ENCODE results near the gene ETS2. TPM values are rescaled to one million over a fixed set of nuclear protein-coding genes. Genes with fewer than 3 reads are reported as not detected.

The ETS2 gene
- total and polyA plus RNA-seq, 2 experiments from 2014 or later: 19.5 to 36.8 TPM

DNA sequence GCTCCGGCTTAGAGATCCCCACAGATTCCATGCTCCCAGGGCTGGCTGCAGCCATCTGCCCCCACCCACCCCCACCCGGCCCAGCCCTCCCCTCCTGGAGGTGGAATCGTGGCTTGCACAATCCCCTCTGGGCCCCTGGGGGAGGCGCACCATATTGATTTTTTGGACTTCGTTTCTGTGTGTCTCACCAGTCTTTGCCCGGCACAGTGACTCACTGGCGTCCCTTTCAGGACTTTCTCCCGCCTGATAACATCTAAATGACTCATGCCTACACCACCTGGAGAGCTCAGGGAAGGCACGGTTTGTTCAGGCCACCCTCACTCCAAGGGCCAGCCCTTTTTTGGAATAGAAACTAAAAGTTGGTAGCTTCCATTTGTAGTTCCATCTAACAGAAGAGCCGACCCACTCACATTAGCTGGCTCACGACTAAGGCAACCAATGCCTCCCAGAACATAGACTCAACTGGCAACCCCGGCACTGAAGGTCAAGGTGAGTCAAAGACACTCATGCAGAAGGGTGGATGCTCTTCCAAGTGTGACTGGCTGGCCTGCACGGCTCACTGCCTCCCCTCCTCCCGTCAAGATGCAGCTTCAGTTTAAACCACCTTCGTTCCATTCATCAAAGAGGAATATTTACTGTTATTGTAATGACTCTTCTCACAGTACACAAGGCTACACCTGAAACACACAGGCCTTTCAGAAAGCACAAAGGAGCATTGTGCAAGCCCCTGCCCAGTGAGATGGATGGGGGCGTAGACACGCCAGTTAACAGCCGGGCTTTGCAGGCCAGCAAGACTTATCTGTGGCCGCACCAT lies 18.1 kb upstream of the ETS2 start (continued):
- TF ChIP-seq REST (IDR thresholded peaks at IDR 0.05; ENCODE audit: unreplicated experiment): no peak

DNA sequence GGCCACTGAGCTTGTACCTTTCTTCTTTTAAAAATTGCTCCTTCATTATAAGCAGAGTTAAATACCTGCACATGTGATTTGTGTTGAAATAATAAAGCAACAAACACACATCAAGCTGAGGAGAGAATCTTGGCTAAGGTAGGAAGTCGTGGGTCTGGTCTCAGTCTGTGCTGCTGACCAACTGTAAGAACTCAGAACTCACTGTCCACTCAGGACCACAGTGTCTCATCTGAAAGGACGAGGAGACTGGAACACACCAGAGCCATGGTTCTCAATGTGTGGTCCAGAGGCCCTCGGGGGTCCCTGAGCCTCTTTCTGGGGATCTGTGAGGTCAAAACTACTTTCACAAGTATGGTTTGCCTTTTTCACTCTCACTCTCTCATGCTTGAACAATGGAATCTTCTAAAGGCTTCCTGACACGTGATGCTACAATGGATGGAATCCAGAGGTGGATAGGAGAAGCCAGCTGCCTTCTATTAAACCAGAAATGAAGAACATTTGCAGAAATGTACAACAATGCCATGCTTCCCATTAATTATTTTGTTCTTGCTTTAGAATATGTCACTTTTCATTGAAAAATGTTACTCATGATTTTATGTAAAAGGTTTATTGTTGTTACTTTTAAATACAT lies 17.3 kb upstream of the ETS2 start:
- H3F3A ChIP-seq (replicated peaks; ENCODE audit: low read depth): no peaks in the 10 kb centered on the region
- Mint-ChIP-seq H3K9me3 (no peaks in the 10 kb centered on the region), H3K4me1 (peaks cover 24% of the 10 kb centered on the region), H3K4me3 (no peak overlapping the region), H3K36me3 (ENCODE audit: low read depth) (no peaks in the 10 kb centered on the region), H3K27ac (no peak overlapping the region), H3K27me3 (ENCODE audit: insufficient read depth, low read depth, poor library complexity) (no peaks in the 10 kb centered on the region)
- H3K36me3 ChIP-seq (ENCODE audit: insufficient read depth): no peaks in the 10 kb centered on the region
- H3K9me2 ChIP-seq (ENCODE audit: insufficient read depth): peaks cover 7% of the 10 kb centered on the region; the same call in 1 of the 2 replicates
- DNase-seq (ENCODE audit: low spot score) (no peak), ATAC-seq (no peak)
- H4K20me1 ChIP-seq (replicated peaks; ENCODE audit: insufficient read depth): no peaks in the 10 kb centered on the region
- no peak overlapping the region for H3K4me2 ChIP-seq
- no peak overlapping the region for H2AFZ ChIP-seq
- H3K4me1 ChIP-seq (ENCODE audit: insufficient read depth): peaks cover 20% of the 10 kb centered on the region
- no peaks in the 10 kb centered on the region for H3K27me3 ChIP-seq (ENCODE audit: insufficient read depth)
- H3K27ac ChIP-seq (ENCODE audit: low read depth): no peak overlapping the region
- no peaks in the 10 kb centered on the region for H3K79me2 ChIP-seq (replicated peaks; ENCODE audit: insufficient read depth)
- H3K4me3 ChIP-seq: no peak overlapping the region
- TF ChIP-seq, protein P1, sequence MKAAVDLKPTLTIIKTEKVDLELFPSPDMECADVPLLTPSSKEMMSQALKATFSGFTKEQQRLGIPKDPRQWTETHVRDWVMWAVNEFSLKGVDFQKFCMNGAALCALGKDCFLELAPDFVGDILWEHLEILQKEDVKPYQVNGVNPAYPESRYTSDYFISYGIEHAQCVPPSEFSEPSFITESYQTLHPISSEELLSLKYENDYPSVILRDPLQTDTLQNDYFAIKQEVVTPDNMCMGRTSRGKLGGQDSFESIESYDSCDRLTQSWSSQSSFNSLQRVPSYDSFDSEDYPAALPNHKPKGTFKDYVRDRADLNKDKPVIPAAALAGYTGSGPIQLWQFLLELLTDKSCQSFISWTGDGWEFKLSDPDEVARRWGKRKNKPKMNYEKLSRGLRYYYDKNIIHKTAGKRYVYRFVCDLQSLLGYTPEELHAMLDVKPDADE (IDR thresholded peaks at IDR 0.05): no peak
- TF ChIP-seq CREB1 (CRISPR knock-in tag; IDR thresholded peaks at IDR 0.05; ENCODE audit: low read depth) (no peak), NANOG (IDR thresholded peaks at IDR 0.05; ENCODE audit: borderline replicate concordance) (no peak), JUNB (IDR thresholded peaks at IDR 0.05; ENCODE audit: unreplicated experiment) (no peak), STAT1 (IDR thresholded peaks at IDR 0.05; ENCODE audit: unreplicated experiment) (no peak), EZH2 (IDR thresholded peaks at IDR 0.05; ENCODE audit: low read depth, unreplicated experiment) (no peak), ZNF462 (CRISPR knock-in tag; IDR thresholded peaks at IDR 0.05) (no peak), ZNF331 (CRISPR knock-in tag; IDR thresholded peaks at IDR 0.05; ENCODE audit: low read depth) (no peak), ZNF114 (CRISPR knock-in tag; IDR thresholded peaks at IDR 0.05) (no peak), EZH2phosphoT487 (IDR thresholded peaks at IDR 0.05; ENCODE audit: unreplicated experiment) (no peak)

Data from GM23338 (cell line).